GM12875 (cell line): ENCODE data around the gene ATP13A4.

Experiments used
- H3K4me3 ChIP-seq: one replicate; pipeline ENCODE4 v1.5.1; 2011; ENCODE audit warnings: low read depth, low read length, control low read depth
- TF ChIP-seq, protein P1 (sequence below): IDR thresholded peaks from 2 replicates; pipeline ENCODE4 v1.5.1; 2011; ENCODE audit warnings: low read depth, mild to moderate bottlenecking, control low read depth, inconsistent platforms, low read length, moderate library complexity, borderline replicate concordance; ENCODE audit not compliant: insufficient read depth

The ATP13A4 gene

DNA sequence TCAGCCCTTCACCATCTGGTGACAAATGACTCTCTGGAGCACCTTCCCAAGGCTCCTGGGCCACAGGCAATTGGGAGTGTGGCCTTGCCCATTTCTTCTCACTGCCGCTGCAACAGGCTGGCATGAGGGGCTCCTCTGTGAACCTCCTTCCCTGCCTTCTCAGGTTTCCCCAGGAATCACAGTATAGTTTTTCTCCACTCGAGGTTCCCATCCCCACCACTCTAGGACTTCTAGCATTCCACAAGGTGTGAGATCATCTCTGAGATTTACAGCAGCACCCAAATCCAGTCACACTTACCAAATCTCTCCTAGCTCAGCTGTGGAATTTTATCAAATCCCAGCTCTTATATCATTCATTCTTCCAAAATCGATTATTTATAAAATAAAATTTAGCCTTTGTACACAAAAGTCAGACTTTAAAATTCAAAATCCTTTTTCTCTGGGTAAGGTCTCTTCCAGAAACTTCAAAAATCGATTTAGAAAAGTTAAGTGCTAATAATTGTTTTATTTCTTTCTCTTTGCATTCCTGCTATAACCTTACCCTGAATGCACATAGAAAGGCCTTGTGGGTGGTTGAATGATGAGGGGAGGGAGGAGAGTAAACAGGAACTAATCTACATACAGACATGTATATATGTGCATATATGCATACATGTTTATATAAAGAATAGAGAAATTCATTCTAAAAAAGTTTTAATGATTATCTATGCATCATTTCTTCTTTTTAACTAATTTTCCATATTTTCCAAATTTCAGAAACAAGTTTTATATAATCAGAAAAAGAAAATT lies 18.9 kb upstream of the ATP13A4 start:
- H3K4me3 ChIP-seq, result no peak overlapping the region
- TF ChIP-seq, protein P1, sequence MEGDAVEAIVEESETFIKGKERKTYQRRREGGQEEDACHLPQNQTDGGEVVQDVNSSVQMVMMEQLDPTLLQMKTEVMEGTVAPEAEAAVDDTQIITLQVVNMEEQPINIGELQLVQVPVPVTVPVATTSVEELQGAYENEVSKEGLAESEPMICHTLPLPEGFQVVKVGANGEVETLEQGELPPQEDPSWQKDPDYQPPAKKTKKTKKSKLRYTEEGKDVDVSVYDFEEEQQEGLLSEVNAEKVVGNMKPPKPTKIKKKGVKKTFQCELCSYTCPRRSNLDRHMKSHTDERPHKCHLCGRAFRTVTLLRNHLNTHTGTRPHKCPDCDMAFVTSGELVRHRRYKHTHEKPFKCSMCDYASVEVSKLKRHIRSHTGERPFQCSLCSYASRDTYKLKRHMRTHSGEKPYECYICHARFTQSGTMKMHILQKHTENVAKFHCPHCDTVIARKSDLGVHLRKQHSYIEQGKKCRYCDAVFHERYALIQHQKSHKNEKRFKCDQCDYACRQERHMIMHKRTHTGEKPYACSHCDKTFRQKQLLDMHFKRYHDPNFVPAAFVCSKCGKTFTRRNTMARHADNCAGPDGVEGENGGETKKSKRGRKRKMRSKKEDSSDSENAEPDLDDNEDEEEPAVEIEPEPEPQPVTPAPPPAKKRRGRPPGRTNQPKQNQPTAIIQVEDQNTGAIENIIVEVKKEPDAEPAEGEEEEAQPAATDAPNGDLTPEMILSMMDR, result no peak

DNA sequence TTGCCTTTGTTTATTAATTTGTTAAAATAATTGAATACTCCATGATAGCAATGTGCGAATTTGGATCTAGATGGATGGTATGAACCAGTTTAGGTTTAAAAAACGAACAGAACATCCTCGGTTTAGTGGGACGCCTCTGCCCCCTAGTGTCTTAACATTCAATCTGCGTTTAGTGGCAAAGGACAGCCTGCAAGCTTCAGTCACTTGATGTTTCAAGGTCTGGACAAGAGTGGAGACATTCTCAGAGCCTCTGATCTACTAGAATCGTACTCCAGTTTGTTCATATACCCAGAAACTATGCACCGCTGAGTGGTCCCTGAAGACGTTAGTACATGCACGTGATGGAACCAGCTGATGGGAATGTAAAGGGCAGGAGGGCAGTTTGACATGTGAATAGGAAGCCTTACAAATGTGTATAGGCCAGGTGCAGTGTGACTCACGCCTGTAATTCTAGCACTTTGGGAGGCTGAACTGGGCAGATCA lies 17.8 kb upstream of the ATP13A4 start:
- no peak overlapping the region for H3K4me3 ChIP-seq
- TF ChIP-seq, protein P1, result peak; percentile 70; the same call in 1 of the 2 replicates

DNA sequence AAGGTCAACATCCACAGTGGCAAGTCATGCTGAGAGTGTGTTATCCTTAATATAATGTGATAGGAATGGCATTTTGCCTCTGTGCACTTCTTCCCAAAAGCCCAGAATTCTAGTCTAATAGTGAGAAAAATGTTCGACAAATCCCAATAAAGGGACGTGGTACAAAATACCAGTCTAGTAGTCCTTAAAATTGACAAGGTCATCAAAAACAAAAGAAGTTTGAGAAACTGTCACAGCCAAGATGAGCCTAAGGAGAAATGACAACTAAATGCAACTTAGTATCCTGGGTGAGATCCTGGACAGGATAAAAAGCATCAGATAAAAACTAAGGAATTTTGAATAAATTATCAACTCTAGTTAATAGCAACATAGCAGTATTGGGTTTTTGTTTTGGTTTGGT lies 14.4 kb upstream of the ATP13A4 start:
- H3K4me3 ChIP-seq, result no peak overlapping the region
- TF ChIP-seq, protein P1, result no peak

DNA sequence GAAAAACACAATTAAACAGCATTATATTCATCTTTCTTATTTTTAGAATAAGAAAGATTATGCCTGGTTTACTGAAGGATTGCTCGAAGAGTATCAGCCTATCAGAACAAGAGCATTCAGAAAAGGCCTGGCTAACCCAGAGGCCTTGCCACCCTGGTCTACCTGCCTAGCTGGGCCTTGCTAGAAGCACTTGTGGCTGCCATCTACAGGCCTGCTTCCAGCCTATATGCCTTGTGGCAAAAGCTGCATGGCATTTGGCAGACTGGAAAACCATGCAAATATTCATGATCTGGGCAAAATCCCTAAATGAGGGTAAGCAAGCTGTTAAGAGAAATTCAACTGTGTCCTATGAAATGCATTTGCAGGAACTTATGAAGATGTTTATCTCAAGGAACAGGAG lies 9.3 kb upstream of the ATP13A4 start:
- no peak overlapping the region for H3K4me3 ChIP-seq
- TF ChIP-seq, protein P1, result no peak

DNA sequence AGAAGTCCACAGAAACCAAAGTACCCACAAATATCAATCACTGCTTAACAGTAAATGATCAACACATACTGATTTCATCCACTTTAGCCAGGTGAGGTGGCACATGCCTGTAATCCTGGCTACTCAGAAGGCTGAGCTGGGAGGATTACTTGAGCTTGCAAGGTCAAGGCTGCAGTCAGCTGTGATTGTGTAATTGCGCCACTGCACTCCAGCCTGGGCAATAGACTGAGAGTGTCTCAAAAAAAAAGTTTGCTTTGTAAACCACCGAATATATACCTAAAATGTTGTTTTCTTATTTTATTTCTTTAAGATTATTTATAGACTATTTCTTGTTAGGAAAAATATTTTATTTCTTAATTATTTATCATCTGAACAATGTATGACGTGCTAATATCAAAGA lies 8.7 kb upstream of the ATP13A4 start:
- no peak overlapping the region for H3K4me3 ChIP-seq
- TF ChIP-seq, protein P1, result no peak

DNA sequence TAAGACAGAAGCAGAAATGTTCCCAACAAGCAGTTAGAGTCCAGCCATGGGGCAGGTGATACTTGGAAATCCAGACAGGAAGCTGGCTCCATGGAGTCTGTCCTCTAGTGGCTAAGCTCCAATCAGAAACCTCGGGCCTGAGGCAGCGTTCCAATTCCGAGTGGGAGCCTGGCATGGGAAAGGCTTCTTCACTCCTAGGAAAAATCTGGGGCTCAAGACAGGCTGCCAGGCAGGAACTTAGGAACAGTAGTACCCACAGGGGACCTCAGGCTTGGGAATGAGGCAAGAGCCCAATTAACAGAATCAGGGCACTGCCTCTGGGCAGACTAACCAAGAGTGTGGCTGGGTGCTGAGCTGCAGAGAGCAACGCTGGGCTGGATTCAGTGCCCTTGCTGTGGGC lies 6.2 kb upstream of the ATP13A4 start:
- TF ChIP-seq, protein P1, result no peak
- no peak overlapping the region for H3K4me3 ChIP-seq

DNA sequence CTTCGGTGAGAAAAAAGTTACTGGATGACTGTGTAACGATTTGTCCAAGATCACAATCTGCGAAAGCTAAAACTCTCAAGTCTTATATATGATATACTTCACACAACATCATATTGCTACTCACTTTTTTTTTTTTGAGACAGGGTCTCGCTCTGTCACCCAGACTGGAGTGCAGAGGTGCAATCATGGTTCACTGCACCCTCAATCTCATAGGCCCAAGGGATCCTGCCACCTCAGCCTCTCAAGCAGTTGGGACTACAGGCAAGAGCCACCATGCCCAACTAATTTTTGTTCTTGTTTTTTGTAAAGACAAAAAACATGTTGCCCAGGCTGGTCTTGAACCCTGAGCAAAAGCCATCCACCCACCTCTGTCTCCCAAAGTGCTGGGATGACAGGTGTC lies 5.4 kb upstream of the ATP13A4 start:
- TF ChIP-seq, protein P1, result no peak
- H3K4me3 ChIP-seq, result no peak overlapping the region
